Muscle layer of duodenum (tissue), 2 donors: ENCODE data around the gene NCAM1.

Experiments
- H3K27ac ChIP-seq: one replicate; pipeline ENCODE4 v1.7.0; 2013; ENCODE audit warnings: mild to moderate bottlenecking, low read length
- H3K27me3 ChIP-seq: one replicate; pipeline ENCODE4 v1.7.0; 2013; ENCODE audit warnings: low read depth, mild to moderate bottlenecking, control low read depth, low read length
- H3K36me3 ChIP-seq, 2 donors: one replicate each; pipeline ENCODE4 v1.7.0; 2013; ENCODE audit warnings: low read length in 2 of 2, control low read depth in 1 of 2, mild to moderate bottlenecking in 1 of 2; ENCODE audit not compliant: insufficient read depth in 2 of 2, control insufficient read depth in 1 of 2
- H3K4me1 ChIP-seq, 2 donors: one replicate each; pipeline ENCODE4 v1.7.0; 2013; ENCODE audit warnings: low read length in 2 of 2, mild to moderate bottlenecking in 2 of 2, control low read depth in 1 of 2, moderate library complexity in 1 of 2; ENCODE audit not compliant: insufficient read depth in 2 of 2, control insufficient read depth in 1 of 2
- H3K4me3 ChIP-seq, 2 donors: one replicate each; pipeline ENCODE4 v1.7.0; 2013; ENCODE audit warnings: low read length in 2 of 2, low read depth in 1 of 2, mild to moderate bottlenecking in 1 of 2
- H3K9me3 ChIP-seq, 2 donors: one replicate each; pipeline ENCODE4 v1.7.0; 2013; ENCODE audit warnings: low read length in 2 of 2, control low read depth in 1 of 2, mild to moderate bottlenecking in 1 of 2; ENCODE audit not compliant: control insufficient read depth in 1 of 2
- donor health status: healthy.

NCAM1 gene

DNA sequence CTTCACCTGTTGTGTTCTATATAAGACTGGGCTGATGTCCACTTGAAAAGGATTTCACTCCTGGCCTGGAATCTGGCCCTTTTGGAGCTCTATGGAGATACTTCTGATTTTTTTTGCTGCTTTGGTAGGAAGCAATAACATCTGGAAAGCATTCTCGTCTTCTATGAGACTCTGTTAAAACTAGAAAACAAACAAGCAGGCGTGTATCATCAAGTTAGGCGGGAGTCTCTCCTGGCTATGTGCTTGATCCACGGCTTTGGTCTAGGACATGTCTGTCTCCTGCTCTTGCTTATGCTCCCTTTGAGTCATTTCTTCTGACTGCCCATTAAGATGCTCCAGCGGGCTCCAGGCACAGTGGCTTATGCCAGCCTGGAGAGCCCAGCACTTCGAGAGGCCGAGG lies 231.8 kb downstream of the NCAM1 start:
- H3K9me3 ChIP-seq, result no peaks in the 10 kb centered on the region
- H3K27me3 ChIP-seq, result no peaks in the 10 kb centered on the region
- H3K4me1 ChIP-seq, result peaks cover 0 to 5% of the 10 kb centered on the region in 2 donors
- no peak overlapping the region for H3K4me3 ChIP-seq
- no peaks in the 10 kb centered on the region for H3K36me3 ChIP-seq
- no peak overlapping the region for H3K27ac ChIP-seq

DNA sequence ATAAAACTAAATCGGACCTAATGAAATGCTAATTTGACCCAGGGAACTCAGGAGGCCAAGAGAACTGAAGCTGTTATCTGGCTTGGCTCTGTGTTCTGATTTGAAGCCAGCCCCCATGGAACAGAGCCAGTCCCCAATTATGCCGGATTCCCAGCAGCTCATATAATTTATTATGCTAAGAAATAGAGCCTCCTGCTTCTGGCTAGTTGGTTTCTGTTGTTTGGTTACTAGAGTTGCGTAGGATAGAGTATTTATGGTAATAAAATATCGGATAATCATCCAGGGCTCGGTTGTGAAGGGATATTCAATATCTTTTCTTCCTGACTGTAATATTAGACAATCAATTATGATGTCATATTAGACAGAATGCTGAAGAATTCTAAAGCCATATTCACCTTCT lies 232.7 kb downstream of the NCAM1 start:
- Histone ChIP-seq H3K9me3 (no peaks in the 10 kb centered on the region), H3K4me3 (no peak overlapping the region), H3K27me3 (no peaks in the 10 kb centered on the region), H3K36me3 (no peaks in the 10 kb centered on the region), H3K27ac (no peak overlapping the region), H3K4me1 (peaks cover 1 to 5% of the 10 kb centered on the region in 2 donors)

DNA sequence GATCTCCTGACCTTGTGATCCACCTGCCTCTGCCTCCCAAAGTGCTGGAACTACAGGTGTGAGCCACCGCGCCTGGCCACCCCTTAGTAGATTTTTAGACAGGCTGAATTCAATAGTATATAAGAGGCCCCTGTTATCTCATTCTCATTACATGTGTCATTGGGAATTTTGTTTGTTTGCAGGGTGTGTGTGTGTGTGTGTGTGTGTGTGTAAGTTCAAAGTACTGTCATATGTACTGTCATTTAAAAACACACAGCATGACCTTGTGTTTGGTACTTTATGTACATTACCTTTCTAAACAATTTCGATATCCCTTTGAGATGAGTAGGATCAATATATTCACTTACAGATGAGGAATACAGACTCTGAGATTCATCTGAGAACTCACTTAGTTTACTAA lies 234.5 kb downstream of the NCAM1 start:
- no peaks in the 10 kb centered on the region for H3K27me3 ChIP-seq
- H3K4me1 ChIP-seq, result peaks cover 5 to 11% of the 10 kb centered on the region in 2 donors
- no peak overlapping the region for H3K4me3 ChIP-seq
- H3K27ac ChIP-seq, result no peak overlapping the region
- H3K9me3 ChIP-seq, result no peaks in the 10 kb centered on the region
- no peaks in the 10 kb centered on the region for H3K36me3 ChIP-seq

DNA sequence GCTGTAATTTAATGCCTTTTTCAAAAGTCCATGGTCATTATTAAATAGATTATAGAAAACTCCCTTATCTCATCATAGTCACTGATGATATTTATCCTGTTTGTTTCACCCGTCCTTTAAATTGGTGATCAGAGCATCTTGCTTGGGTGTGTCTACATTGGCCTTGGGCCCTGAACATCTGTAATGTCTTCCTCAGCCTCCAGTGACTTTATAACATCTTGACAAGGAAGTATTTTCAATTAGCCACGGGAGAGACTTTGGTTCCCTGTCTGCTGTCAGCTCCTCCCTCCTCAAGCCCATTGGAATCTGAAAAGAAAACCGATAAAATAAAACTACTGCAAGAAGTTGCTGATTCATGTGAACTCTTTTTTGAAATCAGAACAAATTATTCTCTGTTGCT lies 236.2 kb downstream of the NCAM1 start:
- no peaks in the 10 kb centered on the region for H3K36me3 ChIP-seq
- peaks cover 5 to 11% of the 10 kb centered on the region in 2 donors for H3K4me1 ChIP-seq
- no peaks in the 10 kb centered on the region for H3K27me3 ChIP-seq
- H3K4me3 ChIP-seq, result no peak overlapping the region
- no peaks in the 10 kb centered on the region for H3K9me3 ChIP-seq
- H3K27ac ChIP-seq, result no peak overlapping the region

DNA sequence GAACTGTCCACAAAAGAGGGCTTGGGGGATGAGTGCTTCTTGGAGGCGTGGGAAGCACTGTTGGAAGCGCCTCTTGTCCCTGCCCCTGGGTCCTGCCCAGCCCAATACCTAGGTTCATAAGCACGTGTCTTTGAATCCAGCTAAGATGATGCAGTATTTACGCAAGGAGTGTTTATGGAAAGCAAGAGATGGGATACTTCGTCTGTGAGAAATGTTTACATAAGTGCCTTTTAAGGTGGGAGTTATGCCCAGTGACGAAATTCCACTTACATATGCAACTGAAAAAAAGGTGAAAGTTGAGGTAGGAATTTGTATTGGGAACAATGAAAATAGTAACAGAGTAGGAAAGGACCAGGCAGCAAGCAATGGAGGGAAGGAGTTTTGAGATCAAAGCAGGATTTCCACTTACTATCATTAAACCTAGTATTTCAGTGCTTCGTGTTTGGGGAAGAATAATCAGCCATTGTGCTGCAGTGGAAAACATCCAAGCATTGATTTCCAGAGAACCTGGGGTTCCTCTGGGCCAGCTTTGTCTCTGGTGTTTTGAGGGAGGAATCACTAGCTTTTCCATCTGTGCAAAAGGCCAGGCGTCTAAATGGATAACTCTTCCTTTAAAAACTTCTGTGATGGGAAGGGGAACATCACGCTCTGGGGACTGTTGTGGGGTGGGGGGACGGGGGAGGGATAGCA lies 237.9 kb downstream of the NCAM1 start:
- no peak overlapping the region for H3K27ac ChIP-seq
- H3K4me1 ChIP-seq, result peaks cover 0 to 11% of the 10 kb centered on the region in 2 donors
- no peaks in the 10 kb centered on the region for H3K9me3 ChIP-seq
- H3K36me3 ChIP-seq, result no peaks in the 10 kb centered on the region
- no peaks in the 10 kb centered on the region for H3K27me3 ChIP-seq
- H3K4me3 ChIP-seq, result no peak overlapping the region

DNA sequence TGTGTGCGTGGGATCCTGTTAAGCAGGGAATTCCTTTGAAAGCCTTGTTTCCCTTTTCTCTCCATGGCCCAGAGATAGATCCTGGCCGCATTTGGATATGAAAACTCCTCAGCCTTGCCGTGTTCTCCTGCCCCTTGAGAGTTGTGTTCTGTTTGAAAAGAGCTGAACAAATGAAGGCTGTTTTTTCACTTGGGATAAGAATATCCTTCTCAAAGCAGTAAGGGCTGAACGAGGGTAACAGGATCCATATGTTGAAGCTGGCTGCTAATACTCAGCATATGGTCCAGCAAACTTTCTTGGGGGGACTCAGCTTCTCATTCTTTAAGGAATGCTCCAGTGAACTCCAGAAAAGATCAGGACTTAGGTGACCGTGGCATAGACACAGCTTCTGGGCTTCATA lies 238.6 kb downstream of the NCAM1 start:
- Histone ChIP-seq H3K27me3 (no peaks in the 10 kb centered on the region), H3K4me3 (no peak overlapping the region), H3K27ac (no peak overlapping the region), H3K36me3 (no peaks in the 10 kb centered on the region), H3K4me1 (peaks cover 0 to 11% of the 10 kb centered on the region in 2 donors), H3K9me3 (no peaks in the 10 kb centered on the region)

DNA sequence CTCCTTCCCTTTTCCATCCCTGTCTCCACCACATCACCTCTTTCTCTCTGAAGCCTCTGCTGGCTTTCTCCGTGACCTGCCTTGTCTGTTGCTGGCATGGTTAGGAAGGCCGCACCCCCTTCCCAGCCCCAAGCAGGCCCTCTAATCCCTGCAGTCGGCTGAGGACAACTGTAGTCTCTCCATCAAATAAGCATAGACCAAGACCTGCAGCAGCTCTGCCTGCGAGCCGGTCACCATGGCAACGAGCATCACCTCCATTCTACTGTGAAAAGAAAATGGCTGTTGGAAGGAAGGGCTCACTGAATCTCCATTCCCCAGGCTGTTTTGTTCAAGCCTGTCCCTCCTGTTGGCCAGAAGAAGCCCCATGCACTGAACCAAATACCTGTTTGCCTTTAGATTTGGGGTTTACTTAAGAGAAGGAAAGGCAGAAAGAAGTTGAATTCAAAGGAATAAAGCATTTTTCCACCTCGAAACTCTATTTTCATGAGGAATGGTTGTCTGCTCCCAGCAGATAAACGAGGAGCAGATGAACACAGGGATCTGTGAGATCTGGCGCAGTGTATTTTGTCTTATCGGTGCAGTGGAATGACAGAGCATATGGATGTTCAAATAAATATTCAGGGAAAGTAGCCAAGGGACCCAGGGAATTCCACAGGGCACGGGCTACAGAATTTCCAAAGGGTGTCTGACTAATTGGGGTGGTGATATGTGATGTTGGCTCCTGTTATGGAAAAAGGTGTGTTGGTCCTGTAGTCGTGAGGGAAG lies 240.0 kb downstream of the NCAM1 start:
- Histone ChIP-seq H3K4me1 (peaks cover 0 to 11% of the 10 kb centered on the region in 2 donors), H3K27me3 (no peaks in the 10 kb centered on the region), H3K9me3 (no peaks in the 10 kb centered on the region), H3K27ac (no peak overlapping the region), H3K4me3 (no peak overlapping the region), H3K36me3 (no peaks in the 10 kb centered on the region)

DNA sequence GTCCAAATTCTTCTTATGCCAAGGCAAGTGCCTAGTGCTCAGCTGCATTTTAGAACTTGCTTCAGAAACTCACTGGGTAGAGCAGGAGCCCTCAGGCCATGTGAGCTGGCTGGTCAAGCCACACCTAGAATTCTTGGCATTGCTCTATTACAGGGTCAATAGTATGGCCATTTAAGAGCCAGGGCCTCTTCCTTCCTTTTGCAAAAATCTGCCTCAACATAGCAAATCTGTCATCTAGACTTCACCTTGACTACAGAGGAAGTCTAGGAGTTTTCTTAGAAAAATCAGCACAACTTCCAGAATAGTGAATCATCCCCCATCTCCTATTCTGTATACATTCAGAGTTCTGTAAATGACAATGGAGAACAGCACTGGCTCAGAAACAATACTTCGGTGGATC lies 241.2 kb downstream of the NCAM1 start:
- H3K9me3 ChIP-seq, result no peaks in the 10 kb centered on the region
- H3K36me3 ChIP-seq, result no peaks in the 10 kb centered on the region
- H3K27me3 ChIP-seq, result no peaks in the 10 kb centered on the region
- peaks cover 0 to 11% of the 10 kb centered on the region in 2 donors for H3K4me1 ChIP-seq
- H3K27ac ChIP-seq, result no peak overlapping the region
- no peak overlapping the region for H3K4me3 ChIP-seq

DNA sequence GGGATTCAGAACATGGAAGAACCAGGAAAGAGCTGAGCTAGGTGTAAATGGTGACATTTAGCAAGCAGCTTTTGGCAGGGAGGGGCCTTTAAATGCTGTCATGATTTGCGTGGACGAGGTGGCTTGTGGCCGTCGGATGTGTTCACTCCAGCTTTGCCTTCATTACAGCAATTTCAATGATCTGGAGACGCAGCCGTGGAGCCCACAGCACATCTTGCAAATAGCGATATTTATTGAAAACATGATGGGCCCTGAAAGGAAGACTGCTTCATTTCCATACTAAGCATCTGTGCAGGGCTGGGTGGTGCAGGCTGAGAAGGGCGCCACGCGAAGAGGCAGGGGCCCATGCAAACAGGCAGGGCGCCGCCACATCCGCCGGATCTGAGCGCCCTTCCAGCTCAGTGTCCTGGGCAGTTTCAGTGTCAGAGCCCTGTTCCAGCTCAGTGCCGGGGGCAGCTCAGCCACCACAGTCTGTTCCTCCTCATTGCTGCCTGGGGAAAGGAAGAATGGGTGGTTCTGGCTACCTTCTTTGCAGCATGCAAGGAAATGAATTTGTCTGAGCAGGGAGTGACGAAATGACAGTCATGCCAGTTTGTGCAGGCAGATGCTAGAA lies 242.0 kb downstream of the NCAM1 start:
- H3K4me1 ChIP-seq, result peaks cover 0 to 11% of the 10 kb centered on the region in 2 donors
- peaks cover 0 to 6% of the 10 kb centered on the region in 2 donors for H3K36me3 ChIP-seq
- no peak overlapping the region for H3K27ac ChIP-seq

DNA sequence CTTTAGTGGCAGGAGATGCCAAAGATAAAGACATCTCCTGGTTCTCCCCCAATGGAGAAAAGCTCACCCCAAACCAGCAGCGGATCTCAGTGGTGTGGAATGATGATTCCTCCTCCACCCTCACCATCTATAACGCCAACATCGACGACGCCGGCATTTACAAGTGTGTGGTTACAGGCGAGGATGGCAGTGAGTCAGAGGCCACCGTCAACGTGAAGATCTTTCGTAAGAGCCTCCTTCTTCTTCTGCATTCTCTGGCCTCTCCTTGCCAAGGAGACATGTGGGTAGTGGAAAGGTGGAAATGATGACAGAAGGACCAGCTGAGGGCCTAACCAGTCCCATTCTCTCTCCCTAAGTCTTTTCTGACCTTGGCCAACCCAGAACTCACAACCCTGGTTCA lies 243.1 kb downstream of the NCAM1 start:
- Histone ChIP-seq H3K4me3 (no peak overlapping the region), H3K27ac (no peak overlapping the region), H3K36me3 (peaks cover 0 to 8% of the 10 kb centered on the region in 2 donors), H3K9me3 (no peaks in the 10 kb centered on the region), H3K4me1 (peaks cover 0 to 6% of the 10 kb centered on the region in 2 donors), H3K27me3 (no peaks in the 10 kb centered on the region)

More for the DNA sequence above, 242.0 kb downstream of the NCAM1 start:
- Histone ChIP-seq H3K27me3 (no peaks in the 10 kb centered on the region), H3K4me3 (no peak overlapping the region), H3K9me3 (no peaks in the 10 kb centered on the region)

DNA sequence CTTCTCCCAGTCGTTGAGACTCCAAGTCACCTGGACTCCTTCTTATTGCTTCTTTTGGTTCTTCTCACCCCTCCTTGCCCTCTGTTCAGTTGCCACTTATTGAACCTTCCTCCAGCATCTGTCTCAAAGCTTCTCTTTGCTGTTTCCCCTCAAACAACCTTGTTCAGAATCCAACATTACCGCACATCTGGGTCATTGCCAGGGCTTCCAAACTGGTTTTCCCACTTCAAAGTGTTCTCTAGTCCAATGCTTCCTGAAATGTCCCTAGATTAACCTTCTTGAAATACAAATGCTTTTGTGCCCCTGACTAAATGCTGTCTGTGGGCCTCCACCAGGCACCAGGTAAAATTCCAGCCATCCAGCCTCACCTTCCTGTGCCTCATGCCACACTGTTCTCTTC lies 252.3 kb downstream of the NCAM1 start:
- no peaks in the 10 kb centered on the region for H3K4me1 ChIP-seq
- H3K4me3 ChIP-seq, result no peak overlapping the region
- H3K27ac ChIP-seq, result no peak overlapping the region
- H3K27me3 ChIP-seq, result no peaks in the 10 kb centered on the region
- H3K36me3 ChIP-seq, result no peaks in the 10 kb centered on the region
- H3K9me3 ChIP-seq, result no peaks in the 10 kb centered on the region
